Epithelial cell of esophagus (primary cell): ENCODE data around the gene ZC3H12D.
"Not testable (repeated sequence)": the region's sequence is repeated elsewhere in the genome, so short reads cannot be mapped to it uniquely, and the experiment has no call there.

Source experiments
- DNase-seq: peaks from one replicate; pipeline ENCODE4 v3.0.0; 2010; ENCODE audit warnings: low read depth
- H3K4me3 ChIP-seq: 2 replicates; pipeline ENCODE4 v1.5.1; 2011; ENCODE audit warnings: mild to moderate bottlenecking, low read length, control low read depth
- CTCF ChIP-seq: IDR thresholded peaks from 2 replicates; pipeline ENCODE4 v1.5.1; 2011; ENCODE audit warnings: low read depth, mild to moderate bottlenecking, low read length, control low read depth, inconsistent platforms; ENCODE audit not compliant: insufficient read depth; ENCODE audit errors: missing control alignments

ZC3H12D gene

GRCh38 chr6:149503872-149504271 lies 19.1 kb upstream of the ZC3H12D start:
- DNase-seq, result no peak
- TF ChIP-seq CTCF, result no peak

DNA sequence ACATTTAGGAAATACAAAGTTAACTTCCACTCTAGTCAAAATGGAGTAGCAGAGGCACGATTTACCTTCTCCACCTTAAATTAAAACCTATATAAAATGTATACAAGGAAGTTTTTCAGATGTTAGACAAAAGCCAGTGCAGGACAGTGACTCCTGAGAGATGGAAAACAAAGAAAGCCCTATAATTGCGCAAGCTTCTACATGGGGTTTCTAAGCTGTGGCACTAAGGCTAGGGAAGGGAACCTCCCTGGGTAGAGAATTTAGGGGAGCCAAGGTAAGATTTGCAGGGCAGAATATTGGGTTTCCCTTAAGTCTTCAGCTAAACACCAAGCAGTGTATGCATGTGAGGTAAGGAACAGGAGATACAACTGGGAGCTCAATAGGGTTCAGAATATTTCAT lies 18.5 kb upstream of the ZC3H12D start:
- no peak for TF ChIP-seq CTCF
- no peak for DNase-seq
- no peak overlapping the region for H3K4me3 ChIP-seq

More at GRCh38 chr6:149503872-149504271, 19.1 kb upstream of the ZC3H12D start:
- no peak overlapping the region for H3K4me3 ChIP-seq

- H3K4me3 ChIP-seq, result no peak overlapping the region
- TF ChIP-seq CTCF, result no peak
- DNase-seq, result no peak
These were observed 17.0 kb upstream of the ZC3H12D start for GRCh38 chr6:149501768-149502167.

DNA sequence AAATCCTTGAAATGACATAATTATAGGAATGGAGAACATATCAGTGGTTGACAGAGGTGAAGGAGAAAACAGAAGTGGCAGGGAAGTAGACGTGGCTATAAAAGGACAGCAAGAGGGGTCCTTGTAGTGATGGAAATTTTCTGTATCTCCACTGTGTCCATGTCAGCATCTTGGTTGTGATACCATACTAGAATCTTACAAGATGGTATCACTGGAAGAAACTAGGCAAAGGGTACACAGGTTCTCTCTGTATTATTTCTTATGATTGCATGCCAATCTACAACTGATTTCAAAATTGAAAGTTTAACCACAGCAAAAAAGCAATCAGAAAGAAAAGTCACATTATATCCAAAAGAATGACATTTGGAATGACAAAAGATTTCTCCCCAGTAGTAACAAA lies 16.4 kb upstream of the ZC3H12D start:
- H3K4me3 ChIP-seq, result no peak overlapping the region
- no peak for DNase-seq
- TF ChIP-seq CTCF, result no peak

GRCh38 chr6:149500096-149500495 lies 15.3 kb upstream of the ZC3H12D start:
- H3K4me3 ChIP-seq, result no peak overlapping the region
- no peak for TF ChIP-seq CTCF
- no peak for DNase-seq

GRCh38 chr6:149499066-149499465 lies 14.3 kb upstream of the ZC3H12D start:
- no peak for TF ChIP-seq CTCF
- H3K4me3 ChIP-seq, result no peak overlapping the region
- DNase-seq, result peak; percentile 89

DNA sequence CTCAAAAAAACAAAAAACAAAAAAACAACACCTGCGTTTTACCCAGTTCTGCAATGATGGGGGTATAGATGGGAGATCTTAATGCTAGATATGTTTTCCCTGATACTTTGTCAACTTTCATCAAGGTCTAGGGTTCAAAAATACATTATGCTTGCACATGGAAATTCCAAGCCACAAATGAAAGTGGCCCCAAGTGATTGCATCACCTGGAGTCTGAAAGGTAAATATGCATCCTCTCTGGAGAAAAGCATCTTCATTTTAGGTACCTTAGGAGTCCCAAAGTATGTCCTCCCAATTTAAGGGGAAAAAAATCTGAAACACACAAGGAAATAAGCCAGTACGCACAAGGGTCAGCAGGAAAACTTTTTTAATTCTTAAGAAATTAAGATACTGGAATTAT lies 12.6 kb upstream of the ZC3H12D start:
- no peak for DNase-seq
- TF ChIP-seq CTCF, result no peak

GRCh38 chr6:149496597-149496996 lies 11.8 kb upstream of the ZC3H12D start:
- DNase-seq, result peak; percentile 60
- H3K4me3 ChIP-seq, result not testable (repeated sequence)

More for the DNA sequence above, 12.6 kb upstream of the ZC3H12D start:
- no peak overlapping the region for H3K4me3 ChIP-seq

GRCh38 chr6:149495349-149496016 lies 10.7 kb upstream of the ZC3H12D start:
- H3K4me3 ChIP-seq, DNase-seq: not testable (repeated sequence)

DNA sequence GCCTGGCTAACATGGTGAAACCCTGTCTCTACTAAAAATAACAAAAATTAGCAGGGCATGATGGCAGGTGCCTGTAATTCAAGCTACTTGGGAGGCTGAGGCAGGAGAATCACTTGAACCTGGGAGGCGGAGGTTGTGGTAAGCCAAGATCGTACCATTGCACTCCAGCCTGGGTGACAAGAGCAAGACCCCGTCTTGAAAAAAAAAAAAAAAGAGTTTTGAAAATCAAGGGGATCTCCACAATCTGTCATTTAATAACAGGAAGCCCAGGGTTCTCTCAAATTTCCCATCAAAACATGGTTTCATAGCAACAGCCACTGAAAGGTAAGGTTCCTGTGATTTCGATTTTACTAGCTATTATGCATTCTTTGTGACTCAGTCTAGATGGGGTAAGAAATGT lies 10.0 kb upstream of the ZC3H12D start:
- DNase-seq, H3K4me3 ChIP-seq: not testable (repeated sequence)
